ENCODE results near the gene OR10AD1. TPM values are rescaled to one million over a fixed set of nuclear protein-coding genes. Genes with fewer than 3 reads are reported as not detected.

OR10AD1 gene
- total RNA-seq, 3 donors from 2014 or later (not counting 1 experiment from before 2014, with no cell fraction given) = not detected

GRCh38 chr12:48185181-48185919 is 17.7 kb downstream of the OR10AD1 start:
- Histone ChIP-seq H3K9me3 (ENCODE audit: control insufficient read depth, insufficient read depth, low read length) (no peaks in the 10 kb centered on the region), H3K27ac (ENCODE audit: low read length) (no peak overlapping the region), H3K36me3 (ENCODE audit: control insufficient read depth, insufficient read depth, low read length) (no peaks in the 10 kb centered on the region), H3K27me3 (ENCODE audit: control insufficient read depth, insufficient read depth, low read length) (peaks cover 29% of the 10 kb centered on the region), H3K4me3 (ENCODE audit: low read length) (no peak overlapping the region), H3K4me1 (ENCODE audit: control insufficient read depth, insufficient read depth, low read length) (peaks cover 18% of the 10 kb centered on the region)
- 72% methylated on average over 10 of the region's 10 CpGs for WGBS (ENCODE audit: insufficient coverage)
- intact Hi-C loops (cut with micrococcal nuclease) = loop anchor here (10.0 kb wide), 1 partner anchor 269 kb away; no protein-coding TSS in a partner anchor
- no peaks in the 10 kb centered on the region for H3K9me3 Mint-ChIP-seq
- no peaks in the 10 kb centered on the region for H3K36me3 Mint-ChIP-seq
- DNase-seq (no peak), ATAC-seq (no peak)
- peak overlapping the region; percentile 54 for H3K4me3 Mint-ChIP-seq
- H3K27me3 Mint-ChIP-seq (ENCODE audit: low read depth in 2 of 2) = peaks cover 45 to 53% of the 10 kb centered on the region in 2 donors
- H3K27ac Mint-ChIP-seq = peak overlapping the region in 1 of 2 donors; percentile 29
- TF ChIP-seq CTCF (IDR thresholded peaks at IDR 0.05) = no peak
- H3K4me1 Mint-ChIP-seq = peaks cover 18 to 23% of the 10 kb centered on the region in 2 donors

- H3K27me3 Mint-ChIP-seq (ENCODE audit: low read depth in 2 of 2) = peaks cover 42 to 45% of the 10 kb centered on the region in 2 donors
- DNase-seq (peak in 1 of 2 donors; percentile 21), ATAC-seq (no peak)
- H3K36me3 Mint-ChIP-seq = no peaks in the 10 kb centered on the region
- H3K4me1 Mint-ChIP-seq = peaks cover 18 to 23% of the 10 kb centered on the region in 2 donors
- Histone ChIP-seq H3K4me1 (ENCODE audit: control insufficient read depth, insufficient read depth, low read length) (peaks cover 18% of the 10 kb centered on the region), H3K27ac (ENCODE audit: low read length) (no peak overlapping the region), H3K9me3 (ENCODE audit: control insufficient read depth, insufficient read depth, low read length) (no peaks in the 10 kb centered on the region), H3K27me3 (ENCODE audit: control insufficient read depth, insufficient read depth, low read length) (peaks cover 29% of the 10 kb centered on the region), H3K4me3 (ENCODE audit: low read length) (no peak overlapping the region), H3K36me3 (ENCODE audit: control insufficient read depth, insufficient read depth, low read length) (no peaks in the 10 kb centered on the region)
- TF ChIP-seq CTCF (IDR thresholded peaks at IDR 0.05) = no peak
- peak overlapping the region in 1 of 2 donors; percentile 89 for H3K27ac Mint-ChIP-seq
- H3K4me3 Mint-ChIP-seq = peak overlapping the region; percentile 54
- no peaks in the 10 kb centered on the region for H3K9me3 Mint-ChIP-seq
- intact Hi-C loops (cut with micrococcal nuclease) = loop anchor here (10.0 kb wide), 1 partner anchor 270 kb away; no protein-coding TSS in a partner anchor
- 21% methylated on average over 20 of the region's 20 CpGs for WGBS (ENCODE audit: insufficient coverage)
Observed at GRCh38 chr12:48184549-48184922, 18.6 kb downstream of the OR10AD1 start.

GRCh38 chr12:48183876-48184548 is 19.1 kb downstream of the OR10AD1 start:
- Mint-ChIP-seq H3K9me3 (no peaks in the 10 kb centered on the region), H3K4me1 (peaks cover 18 to 23% of the 10 kb centered on the region in 2 donors), H3K4me3 (peak overlapping the region; percentile 91), H3K36me3 (no peaks in the 10 kb centered on the region), H3K27ac (peak overlapping the region in 1 of 2 donors; percentile 89), H3K27me3 (ENCODE audit: low read depth in 2 of 2) (peaks cover 44% of the 10 kb centered on the region in 2 donors)
- DNase-seq (peak in 1 of 2 donors; percentile 49), ATAC-seq (peak in 2 of 3 donors; percentile 11 to 17)
- intact Hi-C loops (cut with micrococcal nuclease) = loop anchor here (10.0 kb wide), 1 partner anchor 271 kb away; no protein-coding TSS in a partner anchor
- WGBS (ENCODE audit: insufficient coverage) = 5% methylated on average over 61 of the region's 61 CpGs
- Histone ChIP-seq H3K27ac (ENCODE audit: low read length) (no peak overlapping the region), H3K4me1 (ENCODE audit: control insufficient read depth, insufficient read depth, low read length) (peaks cover 18% of the 10 kb centered on the region), H3K36me3 (ENCODE audit: control insufficient read depth, insufficient read depth, low read length) (no peaks in the 10 kb centered on the region), H3K9me3 (ENCODE audit: control insufficient read depth, insufficient read depth, low read length) (no peaks in the 10 kb centered on the region), H3K27me3 (ENCODE audit: control insufficient read depth, insufficient read depth, low read length) (peaks cover 29% of the 10 kb centered on the region), H3K4me3 (ENCODE audit: low read length) (peak overlapping the region; percentile 66)
- no peak for TF ChIP-seq CTCF (IDR thresholded peaks at IDR 0.05)
